HPDE6-E6E7 (cell line): ENCODE results near the gene SPACA1.

Experiments used
- DNase-seq: peaks from one replicate; pipeline ENCODE4 v3.0.0; 2011; ENCODE audit warnings: missing footprints; ENCODE audit errors: extremely low spot score

SPACA1 gene

DNA sequence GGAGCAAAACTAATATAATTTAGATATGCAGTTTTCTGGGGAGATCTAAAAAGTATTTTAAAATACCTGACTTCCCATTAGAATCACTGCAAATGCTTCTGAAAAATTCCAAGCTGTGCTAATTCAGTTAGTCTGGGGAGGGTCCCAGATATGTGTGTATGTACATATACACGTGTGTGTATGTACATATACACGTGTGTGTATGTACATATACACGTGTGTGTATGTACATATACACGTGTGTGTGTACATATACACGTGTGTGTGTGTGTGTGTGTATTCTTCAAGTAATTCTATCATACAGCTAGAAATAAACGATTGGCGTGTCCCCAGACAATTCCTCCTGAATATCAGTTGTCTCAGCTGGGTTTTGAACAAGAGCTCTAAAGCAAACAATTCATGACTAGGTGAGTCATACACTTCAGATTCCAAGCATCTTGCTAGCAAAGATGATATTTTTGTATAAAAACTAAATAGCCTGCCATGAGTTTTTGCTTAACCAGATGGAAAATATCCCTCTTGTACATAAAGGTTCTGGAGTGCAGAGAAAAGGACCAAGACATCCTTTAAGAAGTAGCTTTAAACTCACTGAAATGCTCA lies 58.2 kb downstream of the SPACA1 start:
- no peak for DNase-seq

DNA sequence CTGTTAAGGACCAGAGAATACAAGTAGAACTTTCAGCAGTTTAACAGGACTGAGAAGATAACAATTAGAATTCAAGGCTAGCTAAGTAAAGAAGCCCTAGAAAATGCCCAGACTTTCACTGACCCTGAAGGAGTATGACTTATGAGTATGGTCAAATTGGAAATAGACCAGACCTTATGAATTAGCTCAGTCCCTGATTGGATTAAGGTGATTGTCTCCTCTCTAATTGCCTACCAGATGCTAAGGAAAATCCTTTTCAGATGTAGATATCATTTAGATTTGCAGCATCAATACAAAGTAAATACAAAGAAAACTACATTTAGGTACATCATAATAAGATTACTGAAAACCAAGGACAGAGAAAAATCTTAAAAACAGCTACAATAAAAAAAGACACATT lies 59.6 kb downstream of the SPACA1 start:
- DNase-seq = no peak

DNA sequence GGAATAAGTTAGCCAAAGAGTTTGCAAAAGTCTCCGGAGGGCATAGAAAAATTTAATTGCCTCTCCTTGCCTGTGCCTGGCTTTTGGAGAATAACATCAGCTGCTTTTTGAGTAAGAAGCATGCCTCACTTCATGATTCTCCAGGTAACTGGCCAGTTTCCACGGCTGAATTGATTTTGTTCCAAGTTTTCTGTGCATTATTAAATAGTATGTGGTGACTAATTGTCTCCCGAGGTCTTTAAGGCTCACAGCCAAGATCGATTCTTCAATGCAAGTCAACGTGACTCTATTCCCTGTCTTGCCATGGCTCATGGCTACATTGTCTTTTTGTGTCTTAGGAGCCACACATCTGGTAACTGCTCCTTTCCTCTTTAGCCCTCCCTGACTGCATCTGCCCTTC lies 64.3 kb downstream of the SPACA1 start:
- no peak for DNase-seq

DNA sequence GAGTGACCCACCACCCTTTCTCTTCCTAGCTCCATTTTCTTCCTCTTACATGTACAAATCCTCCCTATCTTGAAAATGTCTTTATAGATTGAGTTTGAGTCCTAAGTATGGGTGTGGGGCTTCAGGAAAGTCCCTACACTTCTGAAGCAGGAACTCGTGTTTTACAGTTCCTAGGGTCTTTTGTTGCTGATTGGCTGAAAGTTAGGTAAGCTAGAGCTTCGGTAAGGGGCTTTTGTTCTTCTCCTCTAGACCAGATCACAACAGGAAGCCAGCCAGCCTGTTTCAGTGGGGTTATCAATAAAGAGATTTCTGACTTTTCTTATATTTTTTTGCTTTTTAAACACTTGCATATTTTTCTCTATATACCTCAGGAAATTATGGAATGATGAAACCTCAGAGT lies 67.2 kb downstream of the SPACA1 start:
- no peak for DNase-seq

DNA sequence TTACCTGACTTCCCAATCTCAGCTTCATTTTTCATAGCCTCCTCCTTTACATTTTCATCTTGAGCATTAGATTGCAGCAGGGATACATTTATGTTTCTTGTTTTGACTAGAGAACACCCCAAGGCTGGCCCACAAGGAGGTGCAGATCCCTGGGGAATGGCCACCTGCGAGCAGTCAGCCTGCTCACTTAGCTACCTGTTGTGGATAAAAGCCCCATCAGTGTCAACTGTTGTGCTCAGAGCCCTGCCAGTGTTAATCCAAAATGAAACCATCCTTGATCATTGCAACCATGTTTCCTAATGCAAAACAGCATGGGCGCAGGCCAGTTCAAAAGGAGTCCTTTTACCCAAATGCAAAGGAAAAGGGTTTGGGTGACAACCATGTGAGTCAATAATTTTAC lies 67.7 kb downstream of the SPACA1 start:
- DNase-seq = no peak

DNA sequence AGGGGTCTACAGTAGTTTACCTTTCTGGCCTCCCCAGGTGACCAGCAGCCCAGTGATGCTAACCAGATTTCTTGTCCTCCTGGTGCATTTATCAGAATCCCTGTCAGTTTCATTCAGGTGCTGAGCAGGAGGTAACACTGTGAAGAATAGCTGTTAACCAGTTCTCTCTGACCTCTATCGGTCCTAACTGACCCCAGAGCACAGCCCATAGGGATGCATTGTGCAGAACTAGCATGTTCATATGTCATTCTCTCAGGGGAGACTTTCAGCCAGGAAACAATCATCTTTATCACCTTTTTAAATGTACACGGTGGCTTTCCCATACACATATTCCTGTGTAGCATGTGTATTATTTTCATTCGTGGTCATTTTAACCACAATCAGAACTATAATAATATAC lies 68.6 kb downstream of the SPACA1 start:
- DNase-seq = no peak
